Left cardiac atrium (tissue), 4 donors: Measurements from ENCODE around the gene PRR33. TPM values are rescaled to one million over a fixed set of nuclear protein-coding genes. Genes with fewer than 3 reads are reported as not detected.

Experiments used
- ATAC-seq, 2 donors: fragments of 200-7000 bp; cut with Tn5 transposase; one replicate each; pipeline ENCODE4 v1.9.1; 2020; ENCODE audit warnings: mild to moderate bottlenecking in 2 of 2, moderate library complexity in 2 of 2
- DNase-seq: peaks from one replicate; pipeline ENCODE4 v3.0.0-alpha.2; 2020
- intact Hi-C, 2 donors: fragments of 100-400 bp; cut with DNase I; formaldehyde crosslinking; loops; one replicate each; pipeline versions ENCODE4 v1.14.1 to v1.15.1; 2022 to 2023
- total RNA-seq, 2 donors: library from RNA; stranded (reverse); fragmentation: NEBNext Ultra II Directional; extraction: Animal tissue kit (Norgen Biotek cat#: 25700); gene quantifications; one replicate each; pipeline ENCODE4 v1.2.1, GENCODE V29; 2021
- donor health status: DM: no; HTN: yes; CAD: no.
- donor health status: DM: no; HTN: yes; CAD: no; lungs with severe emphysema.
- donor health status: DM: yes; HTN: yes; CAD: no.
- donor health status: Dilated cardiomyopathy.

PRR33 gene
- total RNA-seq, 2 donors from 2014 or later: 0.10 to 0.50 TPM

- no peak for ATAC-seq
- no peak for DNase-seq
- intact Hi-C loops: no loop called here
Observed at GRCh38 chr11:1929621-1930461, 38.1 kb upstream of the PRR33 start.

- DNase-seq (no peak), ATAC-seq (no peak)
- intact Hi-C loops: no loop called here
Observed at GRCh38 chr11:1928891-1929541, 37.3 kb upstream of the PRR33 start.

DNA sequence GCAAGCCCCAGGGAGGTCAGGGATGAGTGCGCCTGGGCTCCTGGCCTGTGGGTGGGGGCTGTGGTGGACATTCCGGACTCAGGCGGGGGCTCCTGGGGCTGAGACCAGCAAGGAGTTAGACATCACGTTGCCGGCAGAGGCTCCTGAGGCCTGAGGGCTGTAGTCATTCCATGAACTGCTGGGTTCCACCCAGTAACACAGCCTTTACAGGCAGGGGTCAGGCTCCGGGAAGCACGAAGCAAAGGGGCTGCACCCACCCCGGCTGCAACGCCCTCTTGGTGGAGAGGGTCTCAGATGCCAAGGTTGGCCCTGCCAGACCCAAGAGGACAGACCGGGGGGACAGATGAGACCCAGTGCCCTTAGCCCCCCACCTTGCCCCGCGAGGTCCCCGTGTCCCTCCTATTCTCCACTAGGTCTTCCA, 36.8 kb upstream of the PRR33 start:
- intact Hi-C loops: no loop called here
- DNase-seq (no peak), ATAC-seq (no peak)

DNA sequence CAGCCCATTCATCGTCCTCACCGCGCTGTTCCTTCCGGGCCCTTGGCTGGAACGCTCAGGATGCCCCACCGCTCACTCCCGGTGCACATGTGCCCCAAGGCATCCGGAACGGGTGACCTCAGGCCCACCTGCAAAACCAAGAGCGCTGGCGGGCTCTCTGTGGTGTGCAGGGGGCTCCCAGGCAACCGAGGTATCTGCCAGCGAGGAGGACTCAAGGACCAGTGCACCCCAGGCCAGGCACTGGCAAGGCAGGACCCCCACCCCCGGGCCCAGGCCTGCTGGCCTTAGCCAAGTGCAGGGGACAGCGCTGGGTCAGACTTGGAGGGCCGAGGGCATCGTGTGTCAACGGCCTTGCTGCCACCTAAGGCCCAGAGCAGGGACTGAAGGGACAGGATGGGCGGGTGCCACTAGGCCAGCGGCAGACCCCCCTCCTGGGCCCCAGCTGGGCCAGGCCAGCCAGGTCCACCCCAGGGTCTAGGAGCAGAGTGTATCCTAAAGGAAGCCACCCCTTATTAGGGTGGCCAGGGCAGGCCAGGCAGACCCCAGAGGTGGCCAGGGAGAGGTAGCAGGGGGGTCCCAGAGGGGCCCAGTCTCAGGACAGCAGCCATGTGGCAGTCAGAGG, 36.3 kb upstream of the PRR33 start:
- DNase-seq: no peak
- intact Hi-C loops: no loop called here
- ATAC-seq: peak; percentile 2 to 6

GRCh38 chr11:1927026-1927847, 35.5 kb upstream of the PRR33 start:
- ATAC-seq (peak; percentile 23 to 25), DNase-seq (no peak)
- intact Hi-C loops: no loop called here

DNA sequence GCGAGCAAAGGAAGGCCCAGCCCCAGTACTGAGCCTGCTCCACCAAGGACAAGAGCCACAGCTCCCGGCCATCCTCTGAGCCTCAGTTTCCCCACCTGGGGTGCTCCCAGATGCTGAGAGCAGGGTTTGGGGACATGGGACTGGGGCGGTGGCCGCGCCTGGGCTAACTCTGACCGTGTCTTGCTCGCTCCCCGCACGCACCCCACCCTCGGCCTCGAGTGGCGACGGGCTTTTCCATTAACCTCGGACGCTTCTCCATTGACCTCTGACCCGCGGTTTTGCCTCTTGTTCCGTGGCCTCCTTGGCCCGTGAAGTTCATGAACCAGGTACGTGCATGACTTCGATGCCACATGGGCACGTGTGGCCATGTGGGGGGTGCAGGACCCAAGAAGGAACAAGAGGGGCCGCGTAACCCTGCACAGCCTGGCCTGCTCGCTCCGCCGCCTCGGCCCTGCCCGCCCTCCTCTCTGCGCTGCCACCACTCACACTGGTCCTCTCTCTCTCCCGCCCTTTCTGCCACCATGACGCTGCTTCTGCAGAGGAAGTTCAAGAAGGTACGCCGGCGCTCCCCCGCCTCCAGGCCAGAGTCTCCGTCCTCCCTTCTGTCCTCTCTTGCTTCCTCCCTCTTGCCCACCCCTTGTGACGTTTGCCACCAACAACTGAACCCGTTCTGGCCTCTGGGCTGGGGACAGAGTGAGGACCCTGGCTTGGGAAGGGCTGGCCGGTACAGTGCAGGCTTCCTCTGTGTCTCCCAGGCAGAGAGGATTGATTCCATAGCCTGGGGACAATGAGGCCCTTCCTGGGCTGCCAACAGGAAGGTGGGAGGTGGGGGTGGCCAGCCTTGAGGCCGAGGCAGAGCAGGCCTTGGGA, 34.7 kb upstream of the PRR33 start:
- ATAC-seq (no peak), DNase-seq (no peak)
- intact Hi-C loops: no loop called here

- ATAC-seq (no peak), DNase-seq (no peak)
- intact Hi-C loops: no loop called here
Observed at GRCh38 chr11:1925373-1926155, 33.9 kb upstream of the PRR33 start.

DNA sequence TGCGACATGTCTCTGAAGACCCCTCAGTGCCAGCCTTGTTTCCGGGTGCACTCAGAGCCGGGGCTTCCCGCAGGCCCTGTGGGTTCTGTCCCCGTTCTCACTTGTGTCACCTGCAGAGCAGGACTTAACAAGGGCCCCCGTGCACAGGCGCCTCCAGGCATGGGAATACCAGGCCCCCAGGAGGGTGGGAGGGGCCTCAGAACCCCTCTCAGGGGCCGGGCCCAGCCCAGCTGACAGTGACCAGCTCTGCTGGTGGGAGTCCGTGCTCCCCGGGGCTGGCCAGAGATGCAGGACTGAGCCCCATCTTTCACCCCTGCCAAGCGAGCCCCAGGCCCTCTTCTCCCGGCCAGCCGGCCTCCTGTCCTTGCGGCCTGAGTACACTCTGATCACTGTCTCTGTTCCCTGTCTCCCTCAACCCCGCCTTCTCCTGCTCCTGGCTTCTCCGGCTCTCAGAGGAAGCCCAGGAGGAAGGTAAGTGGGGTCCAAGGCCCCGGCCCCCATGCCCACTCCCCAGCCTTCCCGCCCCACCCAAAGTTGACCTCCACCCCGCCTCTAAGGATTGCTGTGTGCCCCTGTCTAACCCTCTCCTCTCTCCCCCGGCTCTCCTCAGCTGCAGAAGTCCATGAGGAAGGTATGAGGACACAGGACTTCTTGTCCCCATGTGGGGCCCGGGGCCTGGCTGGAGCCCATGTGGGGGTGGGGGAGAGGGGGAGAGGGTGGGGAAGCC, 33.1 kb upstream of the PRR33 start:
- intact Hi-C loops: no loop called here
- ATAC-seq: no peak
- no peak for DNase-seq

DNA sequence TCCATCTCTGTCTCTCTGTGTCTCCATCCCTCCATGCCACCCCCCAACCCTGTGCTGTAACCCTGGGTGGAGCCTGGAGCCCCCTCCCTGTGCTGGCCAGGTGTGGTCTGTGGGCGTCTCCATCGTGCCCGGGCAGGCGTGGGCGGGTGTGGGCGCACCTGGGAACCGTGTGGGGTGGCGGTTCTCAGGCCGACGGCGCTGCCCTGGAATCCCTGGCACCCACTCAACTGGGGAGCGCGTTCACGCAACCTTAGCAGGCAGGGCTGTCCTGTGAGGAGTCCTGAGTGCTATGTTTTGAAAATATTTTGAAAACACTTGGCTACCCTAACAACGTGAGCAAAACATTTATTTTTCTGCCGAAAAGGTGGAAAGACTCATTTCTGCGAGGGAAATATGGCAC, 32.5 kb upstream of the PRR33 start:
- intact Hi-C loops: no loop called here
- DNase-seq: no peak
- no peak for ATAC-seq

- ATAC-seq: no peak
- DNase-seq: no peak
- intact Hi-C loops: no loop called here
Observed at GRCh38 chr11:1923201-1923956, 31.7 kb upstream of the PRR33 start.

GRCh38 chr11:1922481-1923081, 30.9 kb upstream of the PRR33 start:
- ATAC-seq (peak; percentile 8 to 27), DNase-seq (no peak)
- intact Hi-C loops: no loop called here

GRCh38 chr11:1921574-1922141, 30.0 kb upstream of the PRR33 start:
- DNase-seq: peak; percentile 63
- intact Hi-C loops: no loop called here
- peak; percentile 2 to 58 for ATAC-seq

DNA sequence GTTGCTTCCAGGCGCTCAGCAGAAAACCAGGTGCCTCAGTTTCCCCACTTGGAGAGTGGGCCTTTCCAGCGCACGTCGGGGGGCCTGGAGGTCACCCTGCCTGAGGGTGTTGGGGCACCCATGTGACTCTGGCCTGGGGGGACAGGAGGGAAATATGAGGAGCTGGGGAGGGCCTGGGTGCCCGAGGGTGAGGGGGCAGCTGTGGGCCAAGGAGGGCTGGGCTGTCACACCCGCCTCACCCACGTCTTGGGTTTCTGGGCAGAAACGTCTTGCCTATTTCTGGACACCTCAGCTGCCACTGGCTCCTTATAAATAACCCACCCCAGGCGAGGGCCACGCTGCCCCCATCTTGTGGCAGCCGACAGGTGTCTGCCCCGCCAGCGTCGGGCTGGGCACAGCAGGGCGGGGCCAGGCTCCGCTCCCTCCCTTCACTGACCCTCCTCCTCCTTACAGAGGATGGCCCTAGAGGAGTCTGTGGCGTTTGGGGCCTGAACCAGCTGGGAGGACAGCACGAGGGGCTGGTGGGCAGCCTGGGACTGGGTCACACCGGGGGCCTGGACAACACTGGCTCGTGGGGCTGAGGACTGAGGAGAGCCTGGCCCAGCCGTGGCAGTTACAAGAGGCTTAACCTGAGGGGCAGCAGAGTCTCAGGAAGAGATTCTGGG, 29.3 kb upstream of the PRR33 start:
- ATAC-seq: peak in 1 of 2 donors; percentile 1
- intact Hi-C loops: no loop called here
- DNase-seq: no peak

GRCh38 chr11:1920128-1920908, 28.6 kb upstream of the PRR33 start:
- DNase-seq: no peak
- intact Hi-C loops: no loop called here
- ATAC-seq: no peak
